Aorta (tissue), 5 donors: Measurements from ENCODE around the gene TOX3. TPM values are rescaled to one million over a fixed set of nuclear protein-coding genes. Genes with fewer than 3 reads are reported as not detected.

Source experiments
- ATAC-seq: fragments of 200-7000 bp; cut with Tn5 transposase; one replicate; pipeline ENCODE4 v1.9.1; 2022; ENCODE audit warnings: moderate library complexity; ENCODE audit not compliant: low FRiP score
- DNase-seq, 2 donors: peaks; one replicate each; pipeline ENCODE4 v3.0.0-alpha.2; 2020
- H3K27ac ChIP-seq, 2 donors: one replicate each; pipeline ENCODE4 v1.5.1; 2013; ENCODE audit warnings: low read length in 2 of 2, mild to moderate bottlenecking in 2 of 2, moderate library complexity in 2 of 2, control low read depth in 1 of 2, inconsistent platforms in 1 of 2, low read depth in 1 of 2
- H3K27me3 ChIP-seq, 2 donors: one replicate each; pipeline ENCODE4 v1.6.1; 2013; ENCODE audit warnings: control low read depth in 1 of 2, low read length in 1 of 2, mild to moderate bottlenecking in 1 of 2, moderate library complexity in 1 of 2; ENCODE audit not compliant: insufficient read depth in 2 of 2, control insufficient read depth in 1 of 2
- H3K36me3 ChIP-seq, 2 donors: one replicate each; pipeline ENCODE4 v1.6.1; 2013; ENCODE audit warnings: control low read depth in 1 of 2, low read length in 1 of 2, mild to moderate bottlenecking in 1 of 2; ENCODE audit not compliant: insufficient read depth in 2 of 2, control insufficient read depth in 1 of 2
- H3K4me1 ChIP-seq, 2 donors: one replicate each; pipeline ENCODE4 v1.6.1; 2013; ENCODE audit warnings: low read length in 2 of 2, control low read depth in 1 of 2, mild to moderate bottlenecking in 1 of 2, moderate library complexity in 1 of 2; ENCODE audit not compliant: insufficient read depth in 2 of 2, control insufficient read depth in 1 of 2
- H3K4me3 ChIP-seq, 2 donors: one replicate each; pipeline ENCODE4 v1.5.1; 2013; ENCODE audit warnings: low read length in 2 of 2, control low read depth in 1 of 2, mild to moderate bottlenecking in 1 of 2
- H3K9me3 ChIP-seq: one replicate; pipeline ENCODE4 v1.6.1; 2013; ENCODE audit warnings: mild to moderate bottlenecking, low read length; ENCODE audit not compliant: control insufficient read depth
- WGBS, 2 donors: extraction: QIAGEN DNeasy Blood & Tissue Kit; methylation state at CpG; one replicate each; pipeline ENCODE4 v1.1.7; 2013; 5-methylcytosine and 5-hydroxymethylcytosine counted together
- intact Hi-C, 2 donors: fragments of 100-400 bp; cut with DNase I; formaldehyde crosslinking; loops; one replicate each; pipeline versions ENCODE4 v1.14.2 to v1.15.0; 2022
- polyA plus RNA-seq, 2 donors: library from polyadenylated mRNA; stranded (reverse); fragments of 200-250 nt; gene quantifications; one replicate each; pipeline ENCODE4 v1.2.3, GENCODE V29; 2013
- total RNA-seq, 2 donors: library from RNA; stranded (reverse); fragmentation: NEBNext Ultra II Directional; extraction: Animal tissue kit (Norgen Biotek cat#: 25700); gene quantifications; one replicate each; pipeline ENCODE4 v1.2.1, GENCODE V29; 2021
- donor health status: healthy with polysubstance abuse.
- donor health status: Bipolar disorder and iron deficiency.
- donor health status: DM: no; HTN: no; CAD: no.
- donor health status: DM: no; HTN: no; CAD: no.
- donor health status: DM: yes; HTN: yes; CAD: no.

The TOX3 gene
- total and polyA plus RNA-seq, 4 donors, result 1.3 TPM; not detected in 3

DNA sequence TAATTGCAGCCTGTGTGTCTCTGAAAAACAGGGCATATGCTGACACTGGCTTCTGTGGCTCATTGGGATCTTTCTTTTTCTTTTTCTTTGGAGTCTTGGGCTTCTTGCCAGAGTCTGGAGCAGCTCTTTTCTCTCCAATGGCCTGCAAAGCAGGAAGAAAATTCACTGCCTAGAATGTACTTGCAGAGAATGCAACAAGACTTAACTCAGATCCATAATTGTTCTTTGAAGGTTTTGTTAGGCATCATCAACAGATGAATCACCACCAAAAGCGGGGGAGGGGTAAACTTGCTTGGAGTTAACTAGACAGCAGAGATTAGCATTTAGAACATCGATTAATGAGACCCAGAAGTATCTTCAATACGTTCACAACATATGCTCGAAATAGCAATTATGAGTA lies 100.9 kb downstream of the TOX3 start:
- Histone ChIP-seq H3K36me3 (no peaks in the 10 kb centered on the region), H3K9me3 (no peaks in the 10 kb centered on the region), H3K4me1 (no peaks in the 10 kb centered on the region), H3K27me3 (no peaks in the 10 kb centered on the region), H3K4me3 (no peak overlapping the region), H3K27ac (no peak overlapping the region)
- ATAC-seq (no peak), DNase-seq (no peak)
- intact Hi-C loops, result no loop called here
- 30 to 34% methylated on average over 4 of the region's 4 CpGs for WGBS, 2 donors

DNA sequence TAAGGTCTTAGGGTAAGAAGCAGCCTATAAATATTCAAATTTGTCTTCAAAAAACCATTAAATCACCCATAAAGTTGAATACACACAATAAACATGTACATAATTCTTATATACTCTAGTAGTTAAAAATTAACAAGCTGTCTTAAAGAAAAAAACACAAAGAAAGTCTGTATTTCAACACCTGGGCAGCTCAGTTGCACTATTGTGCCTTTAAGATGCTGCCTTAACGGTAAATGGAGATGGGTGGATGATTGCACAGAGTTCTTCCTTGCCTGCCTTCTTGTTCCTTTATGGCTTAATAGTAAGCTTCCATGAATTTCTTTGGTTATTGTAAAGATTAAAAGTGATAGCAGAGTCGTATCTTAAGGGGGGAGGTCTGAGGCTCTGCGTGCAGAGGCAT lies 105.1 kb downstream of the TOX3 start:
- Histone ChIP-seq H3K27me3 (no peaks in the 10 kb centered on the region), H3K4me1 (no peaks in the 10 kb centered on the region), H3K36me3 (no peaks in the 10 kb centered on the region), H3K27ac (no peak overlapping the region), H3K4me3 (no peak overlapping the region), H3K9me3 (peaks cover 3% of the 10 kb centered on the region)
- intact Hi-C loops, result no loop called here
- DNase-seq (no peak), ATAC-seq (no peak)
- WGBS, 2 donors, result 82 to 84% methylated on average over 3 of the region's 3 CpGs

DNA sequence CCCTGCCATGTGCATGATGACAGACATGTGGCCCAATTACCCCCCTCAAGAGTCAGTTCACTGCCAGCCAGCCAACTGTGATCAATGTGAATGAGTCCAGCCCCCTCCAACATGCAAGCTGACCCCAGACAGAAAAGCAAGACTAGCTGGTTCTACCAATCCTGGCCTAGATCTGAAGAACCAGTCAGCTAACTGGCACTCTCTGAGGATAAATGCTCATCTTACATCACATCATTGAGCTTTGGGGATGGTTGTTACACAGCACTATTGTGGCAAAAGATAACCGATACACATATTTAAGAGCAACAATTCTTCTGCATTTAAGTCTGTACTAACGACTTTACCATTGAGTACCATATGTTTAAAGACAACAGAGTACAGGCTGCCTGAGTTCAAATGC lies 106.7 kb downstream of the TOX3 start:
- H3K9me3 ChIP-seq, result peaks cover 3% of the 10 kb centered on the region
- intact Hi-C loops, result no loop called here
- H3K36me3 ChIP-seq, result no peaks in the 10 kb centered on the region
- no peaks in the 10 kb centered on the region for H3K4me1 ChIP-seq
- no peaks in the 10 kb centered on the region for H3K27me3 ChIP-seq
- WGBS, 2 donors, result 90 to 94% methylated on average over 2 of the region's 2 CpGs
- DNase-seq, result no peak
- no peak overlapping the region for H3K27ac ChIP-seq
- ATAC-seq, result no peak
- no peak overlapping the region for H3K4me3 ChIP-seq

DNA sequence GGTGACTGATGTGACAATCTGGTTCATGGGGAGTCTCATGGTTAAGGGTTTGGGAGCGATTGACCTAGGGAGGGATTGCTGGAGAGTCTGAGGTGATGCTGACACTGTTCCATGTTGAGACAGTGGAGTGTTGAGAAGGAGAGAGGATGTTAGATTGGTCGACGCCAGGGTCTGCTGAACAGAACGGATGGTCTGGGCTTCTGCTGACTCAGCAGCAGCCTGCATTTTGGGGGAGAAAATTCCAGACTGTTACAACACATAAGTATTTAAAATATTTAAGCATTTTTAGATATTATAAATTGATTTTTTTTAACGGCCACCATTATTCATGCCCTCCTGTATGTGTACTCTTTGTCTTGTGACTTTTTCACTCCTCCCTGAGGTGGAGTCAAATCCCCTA lies 107.2 kb downstream of the TOX3 start:
- WGBS, 2 donors, result 50 to 71% methylated on average over 5 of the region's 5 CpGs
- H3K4me3 ChIP-seq, result no peak overlapping the region

DNA sequence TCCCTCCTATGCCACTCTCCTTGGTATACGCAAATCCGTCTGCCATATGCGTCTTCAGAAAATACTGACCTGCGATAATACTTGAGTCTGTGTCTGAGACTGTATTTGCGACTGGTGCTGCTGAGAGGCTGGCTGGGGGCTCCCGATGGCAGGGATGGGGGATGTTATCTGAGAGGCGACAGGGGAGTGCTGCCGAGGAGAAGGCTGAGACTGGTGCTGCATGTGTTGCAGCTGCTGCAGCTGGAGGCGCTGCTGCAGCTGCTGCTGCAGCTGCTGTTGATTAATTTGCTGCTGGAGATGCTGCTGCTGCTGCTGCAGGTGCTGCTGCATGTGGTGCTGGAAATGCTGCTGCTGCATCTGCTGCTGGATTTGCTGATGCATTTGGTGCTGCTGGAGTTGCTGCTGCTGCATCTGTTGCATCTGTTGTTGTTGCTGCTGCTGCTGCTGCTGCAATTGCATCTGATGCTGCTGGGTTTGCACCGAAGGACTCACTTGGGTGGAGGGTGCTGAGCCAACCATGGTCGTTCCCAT lies 107.7 kb downstream of the TOX3 start:
- Histone ChIP-seq H3K27me3 (no peaks in the 10 kb centered on the region), H3K4me1 (no peaks in the 10 kb centered on the region), H3K4me3 (no peak overlapping the region), H3K9me3 (peaks cover 3% of the 10 kb centered on the region), H3K36me3 (no peaks in the 10 kb centered on the region), H3K27ac (no peak overlapping the region)
- ATAC-seq (no peak), DNase-seq (no peak)
- 76 to 79% methylated on average over 11 of the region's 11 CpGs for WGBS, 2 donors
- intact Hi-C loops, result no loop called here

More for the DNA sequence above, 107.2 kb downstream of the TOX3 start:
- ATAC-seq (no peak), DNase-seq (no peak)
- Histone ChIP-seq H3K36me3 (no peaks in the 10 kb centered on the region), H3K9me3 (peaks cover 3% of the 10 kb centered on the region), H3K27me3 (no peaks in the 10 kb centered on the region), H3K4me1 (no peaks in the 10 kb centered on the region), H3K27ac (no peak overlapping the region)
- intact Hi-C loops, result no loop called here

DNA sequence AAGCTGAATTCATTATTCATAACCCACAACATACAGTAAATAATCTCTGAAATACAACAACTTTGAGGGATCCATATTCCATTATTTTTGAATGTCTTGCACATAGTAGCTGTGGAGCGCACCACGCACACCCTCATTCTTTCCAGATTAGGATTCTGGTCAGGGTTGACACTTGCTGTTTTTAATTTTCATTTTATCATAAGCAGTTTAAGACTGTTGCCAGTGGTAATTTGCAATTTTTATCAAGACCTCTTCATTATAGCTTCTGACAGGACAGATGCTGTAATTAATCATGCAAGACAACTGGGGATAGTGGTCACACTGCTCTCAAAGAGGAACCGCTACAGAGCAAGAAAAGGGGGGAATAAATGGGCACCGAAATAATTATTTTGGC lies 109.7 kb downstream of the TOX3 start:
- Histone ChIP-seq H3K4me3 (no peak overlapping the region), H3K9me3 (peaks cover 3% of the 10 kb centered on the region), H3K27ac (no peak overlapping the region), H3K36me3 (no peaks in the 10 kb centered on the region), H3K4me1 (no peaks in the 10 kb centered on the region), H3K27me3 (no peaks in the 10 kb centered on the region)
- intact Hi-C loops, result no loop called here
- WGBS, 2 donors, result 75 to 84% methylated on average over 4 of the region's 4 CpGs
- DNase-seq (no peak), ATAC-seq (no peak)

DNA sequence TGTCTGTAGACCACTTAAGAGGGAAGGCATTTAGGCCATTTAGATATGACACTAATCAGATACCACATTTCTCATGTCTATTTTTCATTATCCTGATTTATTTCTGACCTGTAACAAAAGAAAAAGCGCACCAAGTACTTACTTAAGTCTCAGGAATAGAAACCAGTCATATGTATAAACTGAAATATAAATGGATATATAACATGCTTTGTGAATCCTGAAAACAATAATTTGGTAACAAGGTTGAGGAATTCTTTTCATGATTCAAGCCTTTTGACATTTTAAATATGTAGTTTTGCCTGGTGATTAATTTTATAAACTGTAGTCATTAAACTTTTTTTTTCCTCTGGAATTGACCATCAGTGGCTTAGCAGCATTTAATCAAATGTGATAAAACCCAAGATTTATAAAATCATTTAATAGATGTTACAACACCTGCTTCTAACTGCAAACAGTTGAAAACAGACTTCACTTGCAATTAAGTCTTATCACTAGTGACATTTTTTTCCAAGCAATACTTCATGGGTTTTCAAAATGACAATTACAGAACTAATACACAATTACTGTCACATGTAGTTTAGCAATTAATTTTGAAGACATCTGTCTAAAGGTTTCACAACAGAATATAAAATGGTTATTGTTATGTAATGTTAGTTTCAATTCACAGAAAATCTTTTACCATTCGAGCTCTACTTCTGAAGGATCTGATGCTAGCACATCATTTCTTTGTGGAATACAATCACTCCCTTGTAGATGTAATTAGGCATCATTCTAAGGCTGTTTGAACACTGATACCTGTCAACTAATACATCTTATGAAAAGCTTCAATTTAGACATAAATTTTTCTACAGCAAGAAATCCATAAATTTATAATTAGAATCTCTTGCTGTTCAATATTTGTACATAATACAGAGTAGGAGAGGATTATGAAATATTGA lies 110.3 kb downstream of the TOX3 start:
- Histone ChIP-seq H3K36me3 (no peaks in the 10 kb centered on the region), H3K4me3 (no peak overlapping the region), H3K27ac (no peak overlapping the region), H3K9me3 (peaks cover 3% of the 10 kb centered on the region), H3K27me3 (no peaks in the 10 kb centered on the region), H3K4me1 (no peaks in the 10 kb centered on the region)
- ATAC-seq, result no peak
- WGBS, 2 donors, result 66 to 74% methylated on average over 2 of the region's 2 CpGs
- DNase-seq, result no peak
- intact Hi-C loops, result no loop called here

DNA sequence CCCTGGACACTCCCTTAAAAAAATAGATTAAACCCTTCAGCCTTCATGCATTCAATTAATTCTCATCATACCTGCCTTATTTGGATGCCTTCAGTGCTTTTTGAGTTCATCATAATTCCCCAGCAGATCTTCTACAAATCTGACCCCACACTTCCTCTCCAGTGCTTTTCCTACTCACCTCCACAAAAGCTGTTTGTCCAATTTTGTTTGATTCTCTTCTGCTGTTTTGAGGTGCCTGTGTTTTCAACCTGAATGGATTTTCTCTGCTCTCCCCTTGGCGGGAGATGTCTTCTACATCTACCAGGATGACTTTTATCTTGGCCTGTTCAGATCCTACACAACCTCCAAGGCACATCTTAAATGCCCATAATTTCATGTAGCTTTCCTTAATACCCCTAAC lies 112.7 kb downstream of the TOX3 start:
- no peak for DNase-seq
- intact Hi-C loops, result no loop called here
- no peak for ATAC-seq
- no peaks in the 10 kb centered on the region for H3K9me3 ChIP-seq
- no peak overlapping the region for H3K4me3 ChIP-seq
- H3K27me3 ChIP-seq, result no peaks in the 10 kb centered on the region
- H3K27ac ChIP-seq, result no peak overlapping the region
- H3K36me3 ChIP-seq, result no peaks in the 10 kb centered on the region
- WGBS, 2 donors, result 74 to 81% methylated on average over 1 of the region's 1 CpG
- H3K4me1 ChIP-seq, result peaks cover 0 to 1% of the 10 kb centered on the region in 2 donors

DNA sequence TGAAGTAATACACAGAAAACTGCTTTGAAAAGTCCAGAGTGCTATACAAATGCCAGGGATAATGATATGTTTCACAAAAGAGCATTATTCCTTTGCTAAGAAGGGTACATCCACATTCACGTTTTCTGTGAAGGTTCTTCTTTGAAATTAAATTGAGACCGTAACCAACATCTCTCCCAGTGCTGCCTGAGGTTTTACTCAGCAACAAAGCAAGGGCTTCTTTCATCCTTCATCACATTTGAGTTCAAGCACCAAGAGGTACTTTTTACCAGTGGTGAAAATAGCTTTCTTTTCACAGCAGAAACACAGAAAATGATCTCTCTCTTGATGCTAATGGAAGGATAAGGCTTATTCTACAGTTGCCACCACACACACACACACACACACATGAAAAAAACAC lies 113.3 kb downstream of the TOX3 start:
- Histone ChIP-seq H3K27ac (no peak overlapping the region), H3K4me1 (peaks cover 0 to 1% of the 10 kb centered on the region in 2 donors), H3K27me3 (no peaks in the 10 kb centered on the region), H3K9me3 (no peaks in the 10 kb centered on the region), H3K36me3 (no peaks in the 10 kb centered on the region), H3K4me3 (no peak overlapping the region)
- WGBS, 2 donors, result 51 to 56% methylated on average over 2 of the region's 2 CpGs
- ATAC-seq (no peak), DNase-seq (no peak)
- intact Hi-C loops, result no loop called here
